K562 (cell line): Measurements from ENCODE around the gene WDR18. TPM values are rescaled to one million over a fixed set of nuclear protein-coding genes. Genes with fewer than 3 reads are reported as not detected.

Source experiments
- EP300 ChIP-seq: IDR thresholded peaks from 2 replicates; pipeline ENCODE4 v1.6.1; 2012; ENCODE audit warnings: low read length, improper control_type of control experiment
- FUS ChIP-seq: fragments of 200-400 bp; formaldehyde crosslinking; optimal IDR thresholded peaks from 2 replicates; pipeline ENCODE3; 2017; ENCODE audit warnings: low read depth, low read length
- GABPB1 ChIP-seq: sonication (generic); formaldehyde crosslinking; IDR thresholded peaks from 2 replicates; pipeline ENCODE4 v1.8.0; 2022; ENCODE audit warnings: mild to moderate bottlenecking, missing genetic modification reagents
- MCM2 ChIP-seq: fragments of 450-650 bp; IDR thresholded peaks from 2 replicates; pipeline ENCODE4 v1.6.1; 2017; ENCODE audit warnings: low read depth, mild to moderate bottlenecking
- MEF2D ChIP-seq: conservative IDR thresholded peaks from 2 replicates; pipeline ENCODE4 v1.6.1; 2016; ENCODE audit warnings: low read depth, missing genetic modification characterization, missing compliant biosample characterization
- MIER1 ChIP-seq: fragments of 450-650 bp; IDR thresholded peaks from 2 replicates; pipeline ENCODE4 v1.6.1; 2016; ENCODE audit warnings: antibody characterized with exemption, mild to moderate bottlenecking, low read depth
- MTA3 ChIP-seq: fragments of 450-650 bp; formaldehyde crosslinking; IDR thresholded peaks from 2 replicates; pipeline ENCODE4 v1.6.1; 2017; ENCODE audit warnings: mild to moderate bottlenecking, borderline replicate concordance
- NFXL1 ChIP-seq: fragments of 450-650 bp; formaldehyde crosslinking; IDR thresholded peaks from 2 replicates; pipeline ENCODE4 v1.4.0; 2021; ENCODE audit warnings: mild to moderate bottlenecking
- POLR2G ChIP-seq: fragments of 200-400 bp; formaldehyde crosslinking; IDR thresholded peaks from 2 replicates; pipeline ENCODE4 v1.6.1; 2017; ENCODE audit warnings: low read depth, mild to moderate bottlenecking, antibody characterized with exemption, low read length, moderate library complexity
- POLR2H ChIP-seq: IDR thresholded peaks from 2 replicates; pipeline ENCODE4 v1.6.1; 2016; ENCODE audit warnings: missing genetic modification characterization, low read depth, mild to moderate bottlenecking, control low read depth, missing compliant biosample characterization, moderate library complexity
- SMARCA5 ChIP-seq: fragments of 450-650 bp; IDR thresholded peaks from 2 replicates; pipeline ENCODE4 v1.6.1; 2016
- TAF15 ChIP-seq: fragments of 200-400 bp; formaldehyde crosslinking; IDR thresholded peaks from 2 replicates; pipeline ENCODE4 v1.6.1; 2017; ENCODE audit warnings: mild to moderate bottlenecking, low read depth, low read length, moderate library complexity
- TGIF2 ChIP-seq: sonication (generic); formaldehyde crosslinking; IDR thresholded peaks from 2 replicates; pipeline ENCODE4 v1.8.1; 2022; ENCODE audit warnings: mild to moderate bottlenecking, missing genetic modification reagents, moderate library complexity
- ZBTB7A ChIP-seq: IDR thresholded peaks from 2 replicates; pipeline ENCODE4 v1.6.1; 2011; ENCODE audit warnings: low read depth, mild to moderate bottlenecking, low read length, moderate library complexity, borderline replicate concordance; ENCODE audit not compliant: control insufficient read depth
- ZFPM2 ChIP-seq: fragments of 250-450 bp; sonication (Bioruptor Pico); IDR thresholded peaks from 2 replicates; pipeline ENCODE4 v1.5.1; 2022; ENCODE audit warnings: mild to moderate bottlenecking
- ZKSCAN3 ChIP-seq: fragments of 250-450 bp; sonication (Bioruptor Pico); IDR thresholded peaks from 2 replicates; pipeline ENCODE4 v1.4.0; 2020
- ZNF232 ChIP-seq: sonication (generic); formaldehyde crosslinking; IDR thresholded peaks from 2 replicates; pipeline ENCODE4 v1.8.0; 2022; ENCODE audit warnings: mild to moderate bottlenecking, missing genetic modification reagents
- polyA plus RNA-seq, 8 experiments: library from polyadenylated mRNA; depleted of rRNA in 4 of 8; stranded (reverse) in 5 of 8; unstranded in 3 of 8; fragments of >200 nt; fragmentation: Nextera tagmentation in 2 of 8; fragmentation: Illumina TruSeq in 1 of 8; extraction: Ambion mirVana in 2 of 8; extraction: Trizol in 1 of 8; gene quantifications; 2 replicates each; pipeline versions ENCODE4 v1.2.1 to v1.2.3, GENCODE V29; 2011 to 2014; ENCODE audit warnings: inconsistent platforms in 1 of 8, missing spikeins in 1 of 8
- total RNA-seq, 7 experiments: library from RNA; depleted of rRNA in 6 of 7; stranded (reverse); fragments of >200 nt in 6 of 7; fragmentation: Illumina TruSeq in 2 of 7; extraction: Trizol in 2 of 7; gene quantifications; 2 replicates each; pipeline versions ENCODE4 v1.2.1 to v1.2.3, GENCODE V29; 2011 to 2021; ENCODE audit warnings: low replicate concordance in 1 of 7
- TF ChIP-seq, protein P1 (sequence below): fragments of 450-650 bp; formaldehyde crosslinking; conservative IDR thresholded peaks from 2 replicates; pipeline ENCODE4 v1.4.0; 2022; ENCODE audit warnings: mild to moderate bottlenecking, missing genetic modification characterization
- TF ChIP-seq, protein P2 (sequence below): fragments of 250-450 bp; sonication (Bioruptor Pico); IDR thresholded peaks from 2 replicates; pipeline ENCODE4 v1.8.0; 2021; ENCODE audit warnings: mild to moderate bottlenecking, moderate library complexity
- TF ChIP-seq, protein P3 (sequence below): fragments of 250-450 bp; sonication (Bioruptor Pico); IDR thresholded peaks from 2 replicates; pipeline ENCODE4 v1.5.0; 2020; ENCODE audit warnings: mild to moderate bottlenecking, borderline replicate concordance
- TF ChIP-seq, protein P4 (sequence below): IDR thresholded peaks from 2 replicates; pipeline ENCODE4 v1.6.1; 2012; ENCODE audit warnings: low read depth, low read length, improper control_type of control experiment, borderline replicate concordance
- TF ChIP-seq, protein P5 (sequence below): sonication (generic); formaldehyde crosslinking; IDR thresholded peaks from 2 replicates; pipeline ENCODE4 v1.8.0; 2022; ENCODE audit warnings: mild to moderate bottlenecking, missing genetic modification reagents

Gene WDR18
- total and polyA plus RNA-seq, 9 of the 15 experiments (the other 6 are each of a cell fraction or from before 2014, with no cell fraction given) = 0.65 to 181 (median 30.1) TPM

DNA sequence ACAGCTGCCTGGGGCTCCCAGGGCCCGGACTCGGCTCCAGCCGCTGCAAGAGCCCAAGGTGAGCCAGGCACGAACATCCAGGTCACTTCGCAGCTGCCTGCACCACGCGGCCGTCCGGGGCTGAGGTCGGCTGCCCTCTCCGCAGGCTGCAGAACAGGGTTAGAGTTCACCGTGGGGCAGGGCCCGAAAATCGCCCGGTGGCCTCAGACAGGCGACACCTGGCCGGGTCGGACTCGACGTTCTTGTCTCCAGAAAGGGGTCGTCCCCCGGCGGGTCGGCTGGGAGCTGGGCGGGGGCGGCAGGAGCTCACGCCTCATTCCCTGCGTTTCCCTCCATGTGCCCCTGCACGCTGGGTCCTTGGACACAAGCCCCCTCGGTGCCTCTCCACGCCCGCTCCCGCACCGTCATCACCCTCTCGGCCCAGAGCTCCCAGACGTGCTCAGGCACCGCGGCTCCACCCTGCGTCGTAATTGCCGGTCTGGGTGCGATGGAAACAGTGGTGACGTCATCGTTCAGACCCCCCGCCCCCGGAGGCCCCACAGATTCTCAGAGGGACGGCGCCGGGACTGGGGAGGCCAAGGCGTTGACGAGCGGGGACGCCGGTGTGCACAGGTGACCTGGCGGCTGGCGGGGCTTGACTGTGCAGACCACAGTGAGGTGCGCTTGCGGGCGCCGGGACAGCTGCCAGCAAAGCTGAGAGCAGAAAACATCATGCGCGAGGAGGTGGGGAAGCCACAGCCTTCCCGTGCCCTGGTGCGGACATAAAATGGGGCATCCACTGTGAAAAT is 12.1 kb downstream of the WDR18 start (continued):
- TF ChIP-seq TAF15 (no peak), ZNF232 (CRISPR knock-in tag) (no peak), NFXL1 (no peak), SMARCA5 (no peak), POLR2G (peak; percentile 83), MEF2D (no peak), MCM2 (no peak), GABPB1 (CRISPR knock-in tag) (0 out of 2 replicates have a peak, but pooled peaks have one; percentile 41), TGIF2 (CRISPR knock-in tag) (no peak), POLR2H (tag) (no peak), ZKSCAN3 (CRISPR knock-in tag) (no peak), EP300 (no peak), MIER1 (no peak), ZBTB7A (peak; percentile 77; the same call in 1 of the 2 replicates), MTA3 (peak; percentile 76; the same call in 1 of the 2 replicates), ZFPM2 (CRISPR knock-in tag) (no peak), FUS (no peak)
- TF ChIP-seq, protein P1, sequence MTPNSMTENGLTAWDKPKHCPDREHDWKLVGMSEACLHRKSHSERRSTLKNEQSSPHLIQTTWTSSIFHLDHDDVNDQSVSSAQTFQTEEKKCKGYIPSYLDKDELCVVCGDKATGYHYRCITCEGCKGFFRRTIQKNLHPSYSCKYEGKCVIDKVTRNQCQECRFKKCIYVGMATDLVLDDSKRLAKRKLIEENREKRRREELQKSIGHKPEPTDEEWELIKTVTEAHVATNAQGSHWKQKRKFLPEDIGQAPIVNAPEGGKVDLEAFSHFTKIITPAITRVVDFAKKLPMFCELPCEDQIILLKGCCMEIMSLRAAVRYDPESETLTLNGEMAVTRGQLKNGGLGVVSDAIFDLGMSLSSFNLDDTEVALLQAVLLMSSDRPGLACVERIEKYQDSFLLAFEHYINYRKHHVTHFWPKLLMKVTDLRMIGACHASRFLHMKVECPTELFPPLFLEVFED (CRISPR knock-in tag) = no peak
- TF ChIP-seq, protein P2, sequence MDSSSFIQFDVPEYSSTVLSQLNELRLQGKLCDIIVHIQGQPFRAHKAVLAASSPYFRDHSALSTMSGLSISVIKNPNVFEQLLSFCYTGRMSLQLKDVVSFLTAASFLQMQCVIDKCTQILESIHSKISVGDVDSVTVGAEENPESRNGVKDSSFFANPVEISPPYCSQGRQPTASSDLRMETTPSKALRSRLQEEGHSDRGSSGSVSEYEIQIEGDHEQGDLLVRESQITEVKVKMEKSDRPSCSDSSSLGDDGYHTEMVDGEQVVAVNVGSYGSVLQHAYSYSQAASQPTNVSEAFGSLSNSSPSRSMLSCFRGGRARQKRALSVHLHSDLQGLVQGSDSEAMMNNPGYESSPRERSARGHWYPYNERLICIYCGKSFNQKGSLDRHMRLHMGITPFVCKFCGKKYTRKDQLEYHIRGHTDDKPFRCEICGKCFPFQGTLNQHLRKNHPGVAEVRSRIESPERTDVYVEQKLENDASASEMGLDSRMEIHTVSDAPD (CRISPR knock-in tag) = no peak
- TF ChIP-seq, protein P3, sequence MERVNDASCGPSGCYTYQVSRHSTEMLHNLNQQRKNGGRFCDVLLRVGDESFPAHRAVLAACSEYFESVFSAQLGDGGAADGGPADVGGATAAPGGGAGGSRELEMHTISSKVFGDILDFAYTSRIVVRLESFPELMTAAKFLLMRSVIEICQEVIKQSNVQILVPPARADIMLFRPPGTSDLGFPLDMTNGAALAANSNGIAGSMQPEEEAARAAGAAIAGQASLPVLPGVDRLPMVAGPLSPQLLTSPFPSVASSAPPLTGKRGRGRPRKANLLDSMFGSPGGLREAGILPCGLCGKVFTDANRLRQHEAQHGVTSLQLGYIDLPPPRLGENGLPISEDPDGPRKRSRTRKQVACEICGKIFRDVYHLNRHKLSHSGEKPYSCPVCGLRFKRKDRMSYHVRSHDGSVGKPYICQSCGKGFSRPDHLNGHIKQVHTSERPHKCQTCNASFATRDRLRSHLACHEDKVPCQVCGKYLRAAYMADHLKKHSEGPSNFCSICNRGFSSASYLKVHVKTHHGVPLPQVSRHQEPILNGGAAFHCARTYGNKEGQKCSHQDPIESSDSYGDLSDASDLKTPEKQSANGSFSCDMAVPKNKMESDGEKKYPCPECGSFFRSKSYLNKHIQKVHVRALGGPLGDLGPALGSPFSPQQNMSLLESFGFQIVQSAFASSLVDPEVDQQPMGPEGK = no peak
- TF ChIP-seq, protein P4, sequence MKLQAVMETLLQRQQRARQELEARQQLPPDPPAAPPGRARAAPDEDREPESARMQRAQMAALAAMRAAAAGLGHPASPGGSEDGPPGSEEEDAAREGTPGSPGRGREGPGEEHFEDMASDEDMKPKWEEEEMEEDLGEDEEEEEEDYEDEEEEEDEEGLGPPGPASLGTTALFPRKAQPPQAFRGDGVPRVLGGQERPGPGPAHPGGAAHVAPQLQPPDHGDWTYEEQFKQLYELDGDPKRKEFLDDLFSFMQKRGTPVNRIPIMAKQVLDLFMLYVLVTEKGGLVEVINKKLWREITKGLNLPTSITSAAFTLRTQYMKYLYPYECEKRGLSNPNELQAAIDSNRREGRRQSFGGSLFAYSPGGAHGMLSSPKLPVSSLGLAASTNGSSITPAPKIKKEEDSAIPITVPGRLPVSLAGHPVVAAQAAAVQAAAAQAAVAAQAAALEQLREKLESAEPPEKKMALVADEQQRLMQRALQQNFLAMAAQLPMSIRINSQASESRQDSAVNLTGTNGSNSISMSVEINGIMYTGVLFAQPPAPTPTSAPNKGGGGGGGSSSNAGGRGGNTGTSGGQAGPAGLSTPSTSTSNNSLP = no peak
- TF ChIP-seq, protein P5, sequence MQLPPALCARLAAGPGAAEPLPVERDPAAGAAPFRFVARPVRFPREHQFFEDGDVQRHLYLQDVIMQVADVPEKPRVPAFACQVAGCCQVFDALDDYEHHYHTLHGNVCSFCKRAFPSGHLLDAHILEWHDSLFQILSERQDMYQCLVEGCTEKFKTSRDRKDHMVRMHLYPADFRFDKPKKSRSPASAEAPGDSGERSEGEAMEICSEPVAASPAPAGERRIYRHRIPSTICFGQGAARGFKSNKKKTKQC = no peak
